ENCODE data around the gene DLEC1.

The DLEC1 gene

GRCh38 chr3:38088126-38089078 lies 49.4 kb downstream of the DLEC1 start:
- ChIA-PET POLR2A (no interaction called here), CTCF (interaction anchor here (1.7 kb wide), 1 partner anchor 30 kb away, joined by 4 read pairs; no protein-coding TSS in a partner anchor)
- TF ChIP-seq, protein P1, sequence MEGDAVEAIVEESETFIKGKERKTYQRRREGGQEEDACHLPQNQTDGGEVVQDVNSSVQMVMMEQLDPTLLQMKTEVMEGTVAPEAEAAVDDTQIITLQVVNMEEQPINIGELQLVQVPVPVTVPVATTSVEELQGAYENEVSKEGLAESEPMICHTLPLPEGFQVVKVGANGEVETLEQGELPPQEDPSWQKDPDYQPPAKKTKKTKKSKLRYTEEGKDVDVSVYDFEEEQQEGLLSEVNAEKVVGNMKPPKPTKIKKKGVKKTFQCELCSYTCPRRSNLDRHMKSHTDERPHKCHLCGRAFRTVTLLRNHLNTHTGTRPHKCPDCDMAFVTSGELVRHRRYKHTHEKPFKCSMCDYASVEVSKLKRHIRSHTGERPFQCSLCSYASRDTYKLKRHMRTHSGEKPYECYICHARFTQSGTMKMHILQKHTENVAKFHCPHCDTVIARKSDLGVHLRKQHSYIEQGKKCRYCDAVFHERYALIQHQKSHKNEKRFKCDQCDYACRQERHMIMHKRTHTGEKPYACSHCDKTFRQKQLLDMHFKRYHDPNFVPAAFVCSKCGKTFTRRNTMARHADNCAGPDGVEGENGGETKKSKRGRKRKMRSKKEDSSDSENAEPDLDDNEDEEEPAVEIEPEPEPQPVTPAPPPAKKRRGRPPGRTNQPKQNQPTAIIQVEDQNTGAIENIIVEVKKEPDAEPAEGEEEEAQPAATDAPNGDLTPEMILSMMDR (IDR thresholded peaks at IDR 0.05; ENCODE audit: control extremely low read depth, extremely low read depth, low read depth, missing control alignments) = no peak
- DNase-seq (ENCODE audit: extremely low spot score) = no peak

DNA sequence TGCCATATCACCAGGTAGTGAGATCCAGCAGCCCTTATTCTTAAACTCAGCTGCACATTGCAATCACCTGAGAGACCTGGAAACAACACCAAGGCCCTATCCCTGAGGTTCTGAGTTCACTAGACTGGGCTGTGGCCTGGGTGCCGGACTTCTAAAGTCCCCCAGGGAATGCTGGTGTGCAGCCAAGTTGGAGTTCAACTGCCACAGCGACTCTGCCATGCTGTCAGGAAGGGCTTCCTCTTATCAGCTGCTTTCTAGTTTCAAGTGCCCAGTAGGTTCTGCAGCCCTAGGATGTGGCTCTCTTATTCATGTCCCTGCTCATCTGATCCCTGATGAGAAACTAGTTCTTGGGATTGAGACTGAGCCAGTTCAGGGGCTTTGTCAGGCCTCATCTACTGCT lies 50.2 kb downstream of the DLEC1 start:
- POLR2A ChIA-PET = no interaction called here
- CTCF ChIA-PET = interaction anchor here (1.7 kb wide), 1 partner anchor 29 kb away, joined by 4 read pairs; no protein-coding TSS in a partner anchor
- TF ChIP-seq, protein P1 (IDR thresholded peaks at IDR 0.05; ENCODE audit: control extremely low read depth, extremely low read depth, low read depth, missing control alignments) = no peak
- DNase-seq (ENCODE audit: extremely low spot score) = no peak

DNA sequence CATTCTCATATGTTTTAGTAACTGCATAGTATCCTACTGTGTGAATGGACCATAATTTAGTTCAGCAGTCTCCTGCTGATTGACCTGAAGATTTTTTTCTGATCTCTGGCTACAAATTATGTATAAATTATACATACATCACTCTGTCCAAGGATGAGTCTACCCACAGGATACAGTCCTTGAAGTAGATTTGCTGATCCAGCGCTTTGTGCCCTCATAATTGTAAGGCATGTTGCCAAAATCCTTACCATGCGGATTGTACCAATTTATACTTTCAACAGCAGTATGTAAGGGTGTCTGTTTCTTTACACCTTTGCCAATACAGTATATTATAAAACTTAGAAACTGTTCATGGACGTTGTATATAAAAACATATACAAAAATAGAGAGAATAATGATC lies 51.4 kb downstream of the DLEC1 start:
- DNase-seq (ENCODE audit: extremely low spot score) = no peak
- ChIA-PET CTCF (no interaction called here), POLR2A (no interaction called here)
- TF ChIP-seq, protein P1 (IDR thresholded peaks at IDR 0.05; ENCODE audit: control extremely low read depth, extremely low read depth, low read depth, missing control alignments) = no peak

- TF ChIP-seq, protein P1 (IDR thresholded peaks at IDR 0.05; ENCODE audit: control extremely low read depth, extremely low read depth, low read depth, missing control alignments) = no peak
- DNase-seq (ENCODE audit: extremely low spot score) = no peak
- CTCF ChIA-PET = interaction anchor here (1.0 to 1.4 kb wide), 2 partner anchors 11 to 23 kb away, joined by 3 to 6 read pairs; no protein-coding TSS in a partner anchor
- POLR2A ChIA-PET = interaction anchor here (0.8 kb wide), 1 partner anchor 42 kb away, joined by 3 read pairs; the partner anchor contains the start of gene ACAA1
Measured at GRCh38 chr3:38094999-38095398, 56.0 kb downstream of the DLEC1 start.

GRCh38 chr3:38095669-38096483 lies 56.9 kb downstream of the DLEC1 start:
- ChIA-PET CTCF (interaction anchor here (1.4 kb wide), 1 partner anchor 10 kb away, joined by 3 read pairs; no protein-coding TSS in a partner anchor), POLR2A (no interaction called here)
- TF ChIP-seq, protein P1 (IDR thresholded peaks at IDR 0.05; ENCODE audit: control extremely low read depth, extremely low read depth, low read depth, missing control alignments) = no peak
- DNase-seq (ENCODE audit: extremely low spot score) = no peak

Data from GM10248 (cell line).